ENCODE measurements around the gene TNFAIP3.
"Not testable (repeated sequence)": the region's sequence is repeated elsewhere in the genome, so short reads cannot be mapped to it uniquely, and the experiment has no call there.

The TNFAIP3 gene

GRCh38 chr6:137844773-137845172, 22.3 kb upstream of the TNFAIP3 start:
- not testable (repeated sequence) for DNase-seq (ENCODE audit: low spot score)

- no peak for DNase-seq (ENCODE audit: low spot score)
These were observed 21.6 kb upstream of the TNFAIP3 start for GRCh38 chr6:137845460-137845859.

GRCh38 chr6:137846274-137846673, 20.8 kb upstream of the TNFAIP3 start:
- DNase-seq (ENCODE audit: low spot score): no peak

GRCh38 chr6:137846772-137847313, 20.2 kb upstream of the TNFAIP3 start:
- DNase-seq (ENCODE audit: low spot score): no peak

- no peak for DNase-seq (ENCODE audit: low spot score)
These were observed 19.3 kb upstream of the TNFAIP3 start for GRCh38 chr6:137847748-137848147.

- DNase-seq (ENCODE audit: low spot score): no peak
These were observed 18.4 kb upstream of the TNFAIP3 start for GRCh38 chr6:137848672-137849071.

- DNase-seq (ENCODE audit: low spot score): no peak
These were observed 17.7 kb upstream of the TNFAIP3 start for GRCh38 chr6:137849181-137849980.

GRCh38 chr6:137849981-137850714, 16.9 kb upstream of the TNFAIP3 start:
- no peak for DNase-seq (ENCODE audit: low spot score)

- no peak for DNase-seq (ENCODE audit: low spot score)
These were observed 16.1 kb upstream of the TNFAIP3 start for GRCh38 chr6:137850816-137851602.

- DNase-seq (ENCODE audit: low spot score): no peak
These were observed 15.4 kb upstream of the TNFAIP3 start for GRCh38 chr6:137851669-137852068.

GRCh38 chr6:137852346-137852745, 14.7 kb upstream of the TNFAIP3 start:
- no peak for DNase-seq (ENCODE audit: low spot score)

- no peak for DNase-seq (ENCODE audit: low spot score)
These were observed 14.2 kb upstream of the TNFAIP3 start for GRCh38 chr6:137852811-137853210.

GRCh38 chr6:137853569-137854213, 13.4 kb upstream of the TNFAIP3 start:
- DNase-seq (ENCODE audit: low spot score): no peak

GRCh38 chr6:137856138-137856898, 10.7 kb upstream of the TNFAIP3 start:
- no peak for DNase-seq (ENCODE audit: low spot score)

GRCh38 chr6:137859025-137859424, 8.0 kb upstream of the TNFAIP3 start:
- DNase-seq (ENCODE audit: low spot score): no peak

- DNase-seq (ENCODE audit: low spot score): no peak
These were observed 6.6 kb upstream of the TNFAIP3 start for GRCh38 chr6:137860394-137861005.

GRCh38 chr6:137861550-137862337, 5.3 kb upstream of the TNFAIP3 start:
- no peak for DNase-seq (ENCODE audit: low spot score)

GRCh38 chr6:137862419-137863090, 4.5 kb upstream of the TNFAIP3 start:
- DNase-seq (ENCODE audit: low spot score): no peak

- DNase-seq (ENCODE audit: low spot score): no peak
These were observed 3.8 kb upstream of the TNFAIP3 start for GRCh38 chr6:137863091-137863797.
